Lower lobe of right lung (tissue), 2 donors: ENCODE data around the gene KSR2. TPM values are rescaled to one million over a fixed set of nuclear protein-coding genes. Genes with fewer than 3 reads are reported as not detected.

Source experiments
- ATAC-seq, 2 donors: fragments of 200-7000 bp; cut with Tn5 transposase; one replicate each; pipeline ENCODE4 v1.9.1; 2020 to 2022; ENCODE audit warnings: mild to moderate bottlenecking in 2 of 2, moderate library complexity in 2 of 2
- DNase-seq: peaks from one replicate; pipeline ENCODE4 v3.0.0-alpha.2; 2020
- H3K27ac ChIP-seq: fragments of 200-600 bp; one replicate; pipeline ENCODE4 v1.8.0; 2022
- H3K27me3 ChIP-seq: fragments of 200-600 bp; one replicate; pipeline ENCODE4 v1.8.0; 2022; ENCODE audit warnings: low read depth
- H3K36me3 ChIP-seq: fragments of 200-600 bp; one replicate; pipeline ENCODE4 v1.8.0; 2022; ENCODE audit warnings: mild to moderate bottlenecking
- H3K4me1 ChIP-seq: fragments of 200-600 bp; one replicate; pipeline ENCODE4 v1.8.0; 2022
- H3K4me3 ChIP-seq: fragments of 200-600 bp; one replicate; pipeline ENCODE4 v1.8.0; 2022; ENCODE audit warnings: mild to moderate bottlenecking
- H3K9me3 ChIP-seq: fragments of 200-600 bp; one replicate; pipeline ENCODE4 v1.8.0; 2022
- CTCF ChIP-seq: fragments of 200-600 bp; IDR thresholded peaks from one replicate; pipeline ENCODE4 v1.8.0; 2022; ENCODE audit warnings: antibody characterized with exemption, mild to moderate bottlenecking
- intact Hi-C: fragments of 100-400 bp; cut with DNase I; formaldehyde crosslinking; loops from one replicate; pipeline ENCODE4 v1.11.0; 2022
- total RNA-seq: library from RNA; stranded (reverse); fragmentation: NEBNext Ultra II Directional; extraction: Animal tissue kit (Norgen Biotek cat#: 25700); gene quantifications from one replicate; pipeline ENCODE4 v1.2.1, GENCODE V29; 2021
- donor health status: DM: no; HTN: yes; CAD: no; lungs with severe emphysema.

The KSR2 gene
- total RNA-seq, 1 donor from 2014 or later = 1.0 TPM

- DNase-seq = no peak
- H3K27ac ChIP-seq = no peak overlapping the region
- intact Hi-C loops = no loop called here
- H3K9me3 ChIP-seq = no peaks in the 10 kb centered on the region
- no peaks in the 10 kb centered on the region for H3K27me3 ChIP-seq
- H3K36me3 ChIP-seq = no peaks in the 10 kb centered on the region
- H3K4me1 ChIP-seq = no peaks in the 10 kb centered on the region
- ATAC-seq = no peak
- no peak for TF ChIP-seq CTCF
- H3K4me3 ChIP-seq = no peak overlapping the region
These were observed 78.1 kb downstream of the KSR2 start for GRCh38 chr12:117890644-117891043.

GRCh38 chr12:117890137-117890536, 78.7 kb downstream of the KSR2 start:
- Histone ChIP-seq H3K4me3 (no peak overlapping the region), H3K27ac (no peak overlapping the region), H3K4me1 (no peaks in the 10 kb centered on the region), H3K9me3 (no peaks in the 10 kb centered on the region), H3K27me3 (no peaks in the 10 kb centered on the region), H3K36me3 (no peaks in the 10 kb centered on the region)
- intact Hi-C loops = no loop called here
- ATAC-seq (no peak), DNase-seq (no peak)
- TF ChIP-seq CTCF = no peak

- no peaks in the 10 kb centered on the region for H3K36me3 ChIP-seq
- TF ChIP-seq CTCF = no peak
- no peak overlapping the region for H3K27ac ChIP-seq
- intact Hi-C loops = no loop called here
- no peak overlapping the region for H3K4me3 ChIP-seq
- H3K9me3 ChIP-seq = no peaks in the 10 kb centered on the region
- no peaks in the 10 kb centered on the region for H3K4me1 ChIP-seq
- ATAC-seq (no peak), DNase-seq (no peak)
- no peaks in the 10 kb centered on the region for H3K27me3 ChIP-seq
These were observed 79.7 kb downstream of the KSR2 start for GRCh38 chr12:117889098-117889497.

- Histone ChIP-seq H3K36me3 (no peaks in the 10 kb centered on the region), H3K27ac (no peak overlapping the region), H3K4me1 (no peaks in the 10 kb centered on the region), H3K27me3 (no peaks in the 10 kb centered on the region), H3K9me3 (no peaks in the 10 kb centered on the region), H3K4me3 (no peak overlapping the region)
- no peak for TF ChIP-seq CTCF
- intact Hi-C loops = no loop called here
- DNase-seq = no peak
- ATAC-seq = no peak
These were observed 83.6 kb downstream of the KSR2 start for GRCh38 chr12:117885211-117885610.

- H3K36me3 ChIP-seq = no peaks in the 10 kb centered on the region
- DNase-seq (no peak), ATAC-seq (no peak)
- H3K27ac ChIP-seq = no peak overlapping the region
- no peaks in the 10 kb centered on the region for H3K27me3 ChIP-seq
- no peaks in the 10 kb centered on the region for H3K9me3 ChIP-seq
- intact Hi-C loops = no loop called here
- H3K4me3 ChIP-seq = no peak overlapping the region
- no peaks in the 10 kb centered on the region for H3K4me1 ChIP-seq
- TF ChIP-seq CTCF = no peak
These were observed 84.6 kb downstream of the KSR2 start for GRCh38 chr12:117884161-117884560.
